Measurements from ENCODE around the gene C1D. TPM values are rescaled to one million over a fixed set of nuclear protein-coding genes. Genes with fewer than 3 reads are reported as not detected.

The C1D gene
- total and polyA plus RNA-seq, 2 of the 4 experiments (the other 2 are of a cell fraction) = 2.7 to 14.3 TPM

DNA sequence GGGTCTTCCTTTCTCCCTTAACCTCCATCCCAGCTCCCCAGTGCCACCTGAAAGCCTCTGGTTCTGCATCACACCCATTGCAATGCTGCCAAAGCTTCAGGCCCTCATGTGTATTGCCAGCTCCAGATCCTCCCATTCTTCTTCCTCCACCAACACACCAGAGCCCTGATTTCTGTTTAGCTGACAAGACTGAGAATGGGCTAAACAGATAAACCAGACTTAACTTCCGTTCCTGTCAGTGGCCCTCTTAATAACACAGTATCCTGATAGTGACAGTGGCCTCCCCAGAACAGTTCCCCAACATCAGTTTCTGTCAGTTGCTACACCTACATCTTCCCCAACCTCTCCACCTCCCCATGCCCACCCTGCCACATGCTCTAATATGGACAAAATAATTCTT, 31.3 kb upstream of the C1D start:
- Histone ChIP-seq H3K79me1 (ENCODE audit: low read depth in 1 of 2, low read length in 2 of 2) (no peaks in the 10 kb centered on the region), H4K20me1 (ENCODE audit: insufficient read depth, low read length) (no peaks in the 10 kb centered on the region), H4K91ac (ENCODE audit: insufficient read depth, low read depth, low read length) (no peak overlapping the region), H3K4ac (ENCODE audit: low read depth, low read length) (no peak overlapping the region), H3K4me3 (ENCODE audit: insufficient read depth, low read depth, low read length) (no peak overlapping the region), H3K18ac (ENCODE audit: low read depth, low read length) (no peak overlapping the region), H3K4me2 (ENCODE audit: low read depth, low read length) (no peak overlapping the region), H4K8ac (ENCODE audit: low read depth in 2 of 2, low read length in 2 of 2) (no peak overlapping the region), H2BK20ac (ENCODE audit: low read depth, low read length) (no peak overlapping the region), H2AK5ac (ENCODE audit: low read depth, low read length) (no peak overlapping the region), H2BK120ac (ENCODE audit: low read depth, low read length) (no peak overlapping the region), H4K5ac (ENCODE audit: low read depth, low read length) (no peak overlapping the region), H3K9ac (ENCODE audit: low read depth, low read length) (no peak overlapping the region), H3K9me3 (ENCODE audit: control insufficient read depth, insufficient read depth, low read length) (no peaks in the 10 kb centered on the region), H2AFZ (replicated peaks; ENCODE audit: low read length, poor library complexity) (no peak overlapping the region), H3K4me1 (ENCODE audit: control insufficient read depth, insufficient read depth, low read length) (peaks cover 2% of the 10 kb centered on the region; the same call in 1 of the 2 replicates), H3K23ac (ENCODE audit: low read depth, low read length) (no peak overlapping the region; the same call in 1 of the 2 replicates), H3K27ac (ENCODE audit: insufficient read depth, low read length) (no peak overlapping the region), H3K27me3 (ENCODE audit: control insufficient read depth, insufficient read depth, low read length) (peaks cover 15% of the 10 kb centered on the region), H2AK9ac (replicated peaks; ENCODE audit: low read depth, low read length, poor library complexity) (no peak overlapping the region), H2BK15ac (ENCODE audit: low read depth, low read length) (no peak overlapping the region), H3K56ac (ENCODE audit: extremely low read depth, insufficient read depth, low read length) (no peak overlapping the region), H3K9me1 (ENCODE audit: insufficient read depth, low read length) (no peaks in the 10 kb centered on the region), H3K36me3 (ENCODE audit: control insufficient read depth, insufficient read depth, low read length) (no peaks in the 10 kb centered on the region), H2BK5ac (ENCODE audit: low read depth, low read length, poor library complexity, severe bottlenecking) (no peak overlapping the region), H3K14ac (replicated peaks; ENCODE audit: low read depth, low read length) (no peak overlapping the region)
- no CpG with 5 or more reads among the region's 1 CpG for WGBS, 2 experiments (ENCODE audit: extremely low coverage in 2 of 2, insufficient read length in 1 of 2)
- no peak for TF ChIP-seq CHD1 (IDR thresholded peaks at IDR 0.05; ENCODE audit: low read depth, low read length)
- TF ChIP-seq MAFK (IDR thresholded peaks at IDR 0.05; ENCODE audit: low read depth, low read length) = no peak
- TF ChIP-seq BHLHE40 (IDR thresholded peaks at IDR 0.05; ENCODE audit: low read depth, low read length) = no peak
- TF ChIP-seq, protein P1, sequence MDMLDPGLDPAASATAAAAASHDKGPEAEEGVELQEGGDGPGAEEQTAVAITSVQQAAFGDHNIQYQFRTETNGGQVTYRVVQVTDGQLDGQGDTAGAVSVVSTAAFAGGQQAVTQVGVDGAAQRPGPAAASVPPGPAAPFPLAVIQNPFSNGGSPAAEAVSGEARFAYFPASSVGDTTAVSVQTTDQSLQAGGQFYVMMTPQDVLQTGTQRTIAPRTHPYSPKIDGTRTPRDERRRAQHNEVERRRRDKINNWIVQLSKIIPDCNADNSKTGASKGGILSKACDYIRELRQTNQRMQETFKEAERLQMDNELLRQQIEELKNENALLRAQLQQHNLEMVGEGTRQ (IDR thresholded peaks at IDR 0.05; ENCODE audit: low read depth, low read length) = no peak
- TF ChIP-seq RAD21 (IDR thresholded peaks at IDR 0.05; ENCODE audit: low read length) = no peak
- no peak for TF ChIP-seq RCOR1 (IDR thresholded peaks at IDR 0.05; ENCODE audit: insufficient replicate concordance, low read length)
- TF ChIP-seq, protein P2, sequence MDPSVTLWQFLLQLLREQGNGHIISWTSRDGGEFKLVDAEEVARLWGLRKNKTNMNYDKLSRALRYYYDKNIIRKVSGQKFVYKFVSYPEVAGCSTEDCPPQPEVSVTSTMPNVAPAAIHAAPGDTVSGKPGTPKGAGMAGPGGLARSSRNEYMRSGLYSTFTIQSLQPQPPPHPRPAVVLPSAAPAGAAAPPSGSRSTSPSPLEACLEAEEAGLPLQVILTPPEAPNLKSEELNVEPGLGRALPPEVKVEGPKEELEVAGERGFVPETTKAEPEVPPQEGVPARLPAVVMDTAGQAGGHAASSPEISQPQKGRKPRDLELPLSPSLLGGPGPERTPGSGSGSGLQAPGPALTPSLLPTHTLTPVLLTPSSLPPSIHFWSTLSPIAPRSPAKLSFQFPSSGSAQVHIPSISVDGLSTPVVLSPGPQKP (IDR thresholded peaks at IDR 0.05; ENCODE audit: borderline replicate concordance, low read depth, low read length) = no peak
- no peak for TF ChIP-seq CEBPB (IDR thresholded peaks at IDR 0.05; ENCODE audit: low read depth, low read length)
- no peak for TF ChIP-seq RFX5 (IDR thresholded peaks at IDR 0.05; ENCODE audit: low read depth, low read length)
- CTCF ChIA-PET = no interaction called here
- BruUV-seq (replicated peaks) = no TSS peak
- POLR2A ChIA-PET (ENCODE audit: unreplicated experiment) = no interaction called here
- DNase-seq (no peak), ATAC-seq (ENCODE audit: low read depth) (no peak)
- dilution Hi-C loops (cut with HindIII; ENCODE audit: low sequenced_read_pairs, unreplicated experiment) (no loop called here), in situ Hi-C loops (cut with MboI; ENCODE audit: low sequenced_read_pairs) (no loop called here), intact Hi-C loops (cut with micrococcal nuclease) (no loop called here)
